Limb (tissue), 2 donors: ENCODE measurements around the gene ATP2B3.

Source experiments
- DNase-seq, 2 donors: peaks; one replicate each; pipeline ENCODE4 v3.0.0-alpha.2; 2016; ENCODE audit errors: extremely low spot score in 2 of 2

ATP2B3 gene

DNA sequence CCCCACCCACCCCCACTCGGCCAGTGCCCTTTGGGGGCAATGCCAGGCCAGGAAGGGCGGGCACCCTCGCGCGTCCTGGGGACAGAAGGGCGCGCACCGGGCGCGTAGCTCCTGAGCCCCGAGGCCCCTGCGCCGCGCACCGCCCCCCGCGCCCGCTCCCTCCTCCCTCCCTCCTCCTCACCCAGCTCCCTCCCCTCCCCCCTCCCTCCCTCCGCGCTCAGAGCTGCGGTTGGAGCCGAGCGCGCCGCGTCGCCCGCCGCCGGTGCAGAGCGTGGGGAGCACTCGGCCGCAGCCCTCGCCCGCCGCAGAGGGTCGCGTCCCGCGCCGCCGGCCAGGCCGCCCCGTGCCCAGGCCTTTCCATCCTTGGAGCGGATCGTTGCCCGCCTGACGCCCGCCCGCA, at the start of gene ATP2B3:
Gene ATP2B3 (plus strand): TSS at position 220 of the 400 bp plus-strand sequence. CDS start 18,606 bp downstream, outside the sequence.
- peak in 1 of 2 donors; percentile 52 for DNase-seq

DNA sequence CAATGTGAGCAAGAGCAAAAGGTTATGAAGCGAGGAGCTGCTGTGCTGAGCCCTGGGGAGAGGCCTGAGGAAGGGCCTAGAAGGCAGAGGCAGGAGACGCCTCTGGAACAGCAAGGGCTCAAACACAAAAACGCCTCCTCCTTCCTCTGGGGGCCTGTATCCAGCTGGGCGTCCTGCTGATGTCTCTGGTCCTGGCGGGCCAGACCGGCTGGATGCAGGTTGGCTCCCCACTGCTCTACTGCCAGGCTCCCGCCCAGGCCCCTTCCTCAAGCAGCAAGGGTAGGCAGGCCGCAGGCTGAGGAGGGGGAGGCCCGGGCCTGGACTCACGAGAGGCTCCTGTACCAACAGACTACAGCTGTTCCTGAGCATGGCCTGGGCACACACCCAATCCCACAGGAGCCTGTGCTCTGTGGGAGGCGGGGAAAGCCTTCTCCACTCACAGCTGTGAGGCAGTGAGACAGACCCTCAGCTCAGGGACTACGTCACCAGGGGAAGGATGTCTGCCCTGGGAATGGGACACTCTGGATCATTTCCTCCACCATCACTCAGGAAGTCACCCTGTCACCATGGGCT, 49.3 kb upstream of the ATP2B3 start:
- DNase-seq, result no peak

DNA sequence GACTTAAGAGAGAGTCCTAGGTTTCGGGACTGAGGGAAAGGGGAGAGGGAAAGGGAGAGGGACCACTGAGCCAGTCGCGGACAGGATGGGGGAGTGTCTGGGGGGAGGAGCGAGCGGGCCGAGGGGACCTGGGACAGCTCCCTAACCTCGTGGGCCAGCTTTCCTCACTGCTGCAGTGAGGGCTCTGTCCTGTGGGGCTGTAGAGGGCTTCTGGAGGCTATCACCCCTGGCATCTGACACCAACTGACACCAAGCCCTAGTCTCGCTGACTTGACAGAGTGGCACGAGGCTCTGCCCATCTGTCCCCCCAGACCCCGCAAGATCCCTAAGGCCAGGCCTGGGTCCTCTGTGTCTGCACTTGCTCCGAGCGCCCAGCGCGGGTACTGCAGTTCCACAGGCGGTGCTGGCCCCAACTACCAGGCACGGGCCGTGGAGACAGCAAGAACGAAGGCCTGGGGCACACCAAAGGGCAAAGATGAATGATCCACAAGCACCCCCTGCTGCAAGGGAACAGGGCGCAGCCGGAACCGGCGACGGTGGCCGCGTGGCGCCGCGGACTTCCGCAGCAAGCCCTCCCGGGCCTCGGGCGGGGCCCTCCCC, 47.5 kb upstream of the ATP2B3 start:
- DNase-seq, result peak in 1 of 2 donors; percentile 52

DNA sequence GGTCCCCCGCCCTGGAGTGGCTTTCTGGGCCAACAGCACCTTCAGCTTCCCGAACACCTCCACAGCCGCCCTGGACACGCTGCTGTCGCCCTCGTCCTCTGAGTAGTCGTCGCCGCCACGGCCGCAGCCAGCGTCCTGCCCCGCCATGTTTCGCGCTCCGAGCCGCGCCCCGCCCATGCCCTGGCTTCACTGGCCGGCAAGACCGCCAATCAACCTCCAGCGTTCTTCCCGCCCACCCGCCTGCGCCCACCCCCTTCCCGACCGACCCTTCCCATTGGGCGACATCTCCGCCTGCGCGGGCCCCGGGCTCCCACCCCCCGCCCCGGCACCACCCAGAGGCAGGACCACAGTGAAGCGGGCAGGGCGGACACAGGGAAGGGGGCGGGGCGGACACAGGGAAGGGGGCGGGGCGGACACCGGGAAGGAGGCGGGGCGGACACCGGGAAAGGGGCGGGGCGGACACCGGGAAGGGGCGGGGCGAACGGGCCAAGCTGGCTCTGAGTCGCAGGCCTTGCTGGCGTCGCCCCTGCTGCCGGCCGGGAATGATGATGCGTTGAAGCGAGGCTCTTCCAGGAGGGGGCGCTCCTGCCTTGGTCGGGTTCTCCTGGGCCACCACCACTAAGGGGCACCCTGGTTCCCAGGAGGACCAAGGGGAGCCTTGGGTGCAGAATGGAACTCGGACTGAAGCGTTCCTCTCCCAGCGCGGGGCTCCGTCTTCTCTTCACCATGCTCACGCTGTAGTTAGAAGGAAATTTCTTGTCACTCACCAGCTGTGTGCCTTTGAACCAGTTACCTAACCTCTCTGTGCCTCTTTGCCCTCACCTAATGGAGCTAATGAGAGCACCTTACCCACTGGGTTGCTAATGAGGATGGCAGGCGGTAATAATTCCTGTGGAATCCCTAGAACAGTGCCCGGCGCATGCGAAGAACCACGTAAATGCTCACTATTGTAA, 46.8 kb upstream of the ATP2B3 start, which contains the start of gene HAUS7:
Gene HAUS7 (minus strand): TSS at position 166 of the 953 bp plus-strand sequence. CDS start 19 bp downstream, at position 147.
- DNase-seq, result peak; percentile 80 to 95

DNA sequence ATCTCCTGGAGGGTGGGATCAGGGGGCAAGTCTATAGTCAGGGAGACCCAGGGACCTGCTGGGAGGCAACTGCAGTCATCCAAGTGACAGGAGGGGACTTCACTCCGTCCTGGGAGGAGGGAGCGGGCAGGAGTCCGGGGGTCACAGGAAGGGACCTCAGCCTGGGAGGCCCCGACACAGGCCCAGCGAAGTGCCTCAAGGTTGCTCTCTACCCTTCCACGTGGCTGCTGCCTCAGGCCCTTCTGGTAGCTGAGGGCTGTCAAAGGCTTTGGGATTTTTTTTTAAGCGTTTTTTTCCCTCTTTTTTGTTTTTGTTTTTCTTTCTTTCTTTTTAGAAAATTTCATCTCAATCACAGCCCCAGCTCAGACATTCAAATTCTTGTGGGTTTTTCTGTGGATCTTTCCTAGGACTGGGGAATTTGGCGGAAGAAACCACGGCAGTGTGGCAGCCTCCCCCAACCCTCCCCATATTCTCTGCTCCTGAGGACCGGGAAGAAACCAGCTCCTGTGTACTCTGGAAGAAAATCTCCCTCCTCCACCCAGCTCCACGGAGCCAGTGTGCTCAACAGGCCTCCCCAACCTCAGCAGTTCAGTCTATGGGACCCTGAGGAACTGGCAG, 45.7 kb upstream of the ATP2B3 start:
- DNase-seq, result no peak

DNA sequence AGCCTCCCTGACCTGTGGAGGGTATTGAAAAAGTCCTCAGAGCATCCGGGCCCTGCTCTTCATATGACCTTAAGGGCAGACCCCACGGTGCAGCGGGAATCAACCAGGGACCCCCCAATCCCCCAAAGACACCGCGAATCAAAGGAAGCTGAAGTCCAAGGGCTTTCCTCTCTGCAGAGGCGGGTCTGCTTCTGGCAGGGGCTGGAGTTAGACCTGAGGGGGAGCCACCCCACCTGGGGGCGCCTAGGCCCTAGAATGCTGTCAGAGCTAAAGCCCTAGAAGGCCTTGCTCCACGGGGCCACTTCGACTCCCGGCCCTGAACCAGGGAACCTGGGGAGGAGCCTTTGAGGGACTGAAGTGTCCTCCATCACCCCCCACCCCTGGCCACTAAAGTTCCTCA, 44.3 kb upstream of the ATP2B3 start:
- no peak for DNase-seq

DNA sequence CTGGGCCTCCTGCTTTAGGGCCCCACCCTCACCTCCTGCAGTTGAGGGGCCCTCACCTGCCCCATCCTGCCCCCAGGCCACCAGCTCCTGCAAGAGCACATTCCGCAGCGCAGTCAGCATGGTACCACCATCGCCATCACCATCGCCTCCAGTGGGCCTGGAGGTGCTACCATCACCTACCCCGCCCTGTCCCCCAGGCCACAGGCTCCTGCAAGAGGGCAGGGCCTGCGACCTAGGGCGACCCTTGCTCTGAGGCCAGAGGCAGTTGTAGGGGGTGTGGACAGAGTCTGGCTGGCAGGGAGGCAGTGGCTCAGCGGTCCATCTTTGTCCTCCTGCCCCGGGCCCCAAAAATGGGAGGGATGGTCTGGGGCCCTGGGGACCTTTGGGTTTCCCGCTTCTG, 43.2 kb upstream of the ATP2B3 start:
- no peak for DNase-seq

DNA sequence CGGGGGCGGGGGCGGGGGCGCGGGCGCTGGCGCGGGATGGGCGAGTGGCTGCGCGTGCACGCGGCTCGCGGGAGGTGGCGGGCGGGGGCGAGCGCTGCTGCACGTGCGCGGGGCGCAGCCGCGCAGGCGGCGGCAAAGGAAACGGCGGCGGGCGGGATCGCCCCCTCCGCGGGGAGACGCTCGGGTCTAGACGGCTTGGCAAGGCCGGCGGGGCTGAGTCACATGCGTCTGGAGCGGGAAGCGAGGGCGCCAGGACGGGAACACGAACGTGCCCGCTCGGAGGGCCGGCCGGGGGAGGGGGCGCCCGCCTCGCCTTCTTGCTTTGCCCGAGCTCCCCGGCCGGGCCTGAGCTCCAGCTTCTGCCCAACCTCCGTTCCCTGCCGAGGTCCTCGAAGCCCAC, 42.7 kb upstream of the ATP2B3 start:
- peak; percentile 50 to 83 for DNase-seq

DNA sequence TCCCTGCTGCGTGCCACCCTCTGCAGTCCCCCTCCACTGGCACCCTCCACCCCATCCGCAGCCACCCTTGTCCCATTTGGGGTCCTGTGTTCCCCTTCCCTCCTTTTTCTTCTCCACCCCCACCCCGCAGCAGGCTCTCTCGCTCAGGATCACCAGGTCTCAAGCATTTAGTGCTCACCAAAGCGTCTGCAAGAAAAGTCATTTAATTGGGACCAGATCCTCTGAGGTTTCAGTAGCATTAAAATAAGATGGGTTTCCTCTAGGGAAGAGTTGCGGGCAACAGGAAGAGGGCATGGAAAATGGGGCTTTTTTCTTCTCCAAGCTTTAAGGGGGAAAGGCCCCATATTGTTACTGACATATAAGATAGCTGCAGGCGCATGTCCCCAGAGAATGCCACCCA, 42.2 kb upstream of the ATP2B3 start:
- DNase-seq, result no peak

DNA sequence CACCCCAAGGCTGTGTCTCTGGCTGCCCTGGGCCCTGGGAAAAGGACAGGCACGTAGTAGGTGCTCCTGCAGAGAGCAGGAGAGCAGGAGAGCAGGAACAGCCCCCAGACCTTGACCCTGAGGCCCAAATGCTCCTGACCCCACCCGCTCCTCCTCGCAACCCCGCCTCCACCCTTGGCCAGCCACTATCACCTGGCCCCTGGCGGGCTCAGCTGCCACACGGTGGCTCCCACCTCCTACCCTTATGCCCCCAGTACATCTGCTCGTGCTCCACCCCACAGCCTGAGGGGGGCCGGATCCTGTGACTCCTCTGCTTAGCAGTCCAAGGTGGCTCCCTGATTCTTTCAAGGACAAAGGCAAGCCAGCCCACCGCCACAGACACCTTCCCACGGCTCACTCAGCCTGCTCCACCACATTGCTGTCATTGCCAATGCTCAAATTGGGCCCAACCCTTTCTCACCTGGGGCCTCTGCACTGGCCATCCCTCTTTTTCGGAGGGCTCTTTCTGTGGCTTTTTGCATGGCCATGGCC, 41.6 kb upstream of the ATP2B3 start:
- DNase-seq, result no peak

DNA sequence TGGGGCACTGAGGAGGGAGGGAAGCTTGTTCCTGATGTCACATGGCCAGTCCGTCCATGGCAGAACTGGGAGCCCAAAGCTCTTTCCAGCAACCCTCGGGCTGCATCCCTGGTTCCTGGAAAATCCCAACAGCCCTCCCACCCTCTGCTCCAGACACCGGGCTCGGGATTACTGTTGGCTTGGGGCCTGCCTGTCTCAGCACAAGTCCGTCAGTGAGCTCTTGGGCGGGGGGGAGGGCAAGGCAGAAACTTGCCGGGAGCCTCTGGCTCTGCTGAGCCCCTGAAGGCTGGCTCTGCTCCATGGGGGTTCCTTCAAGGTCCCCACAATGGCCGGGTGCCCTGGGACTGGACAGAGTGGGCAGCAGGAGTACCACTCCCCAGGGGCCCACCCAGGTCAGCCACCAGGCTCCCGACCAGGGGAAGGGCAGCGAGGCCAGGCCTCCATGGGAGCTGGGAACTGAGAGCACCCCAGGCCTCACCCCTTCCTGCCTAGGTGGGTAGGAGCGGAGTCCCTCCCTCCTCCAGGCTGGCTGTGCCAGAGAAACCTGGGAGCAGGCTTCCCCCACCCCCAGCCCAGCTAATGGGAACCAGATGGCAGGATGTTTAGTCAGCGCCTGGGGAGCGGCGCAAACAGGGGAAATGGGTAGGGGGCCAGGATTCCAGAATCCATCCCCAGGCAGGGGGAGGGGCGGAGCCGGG, 40.6 kb upstream of the ATP2B3 start:
- DNase-seq, result peak in 1 of 2 donors; percentile 79

DNA sequence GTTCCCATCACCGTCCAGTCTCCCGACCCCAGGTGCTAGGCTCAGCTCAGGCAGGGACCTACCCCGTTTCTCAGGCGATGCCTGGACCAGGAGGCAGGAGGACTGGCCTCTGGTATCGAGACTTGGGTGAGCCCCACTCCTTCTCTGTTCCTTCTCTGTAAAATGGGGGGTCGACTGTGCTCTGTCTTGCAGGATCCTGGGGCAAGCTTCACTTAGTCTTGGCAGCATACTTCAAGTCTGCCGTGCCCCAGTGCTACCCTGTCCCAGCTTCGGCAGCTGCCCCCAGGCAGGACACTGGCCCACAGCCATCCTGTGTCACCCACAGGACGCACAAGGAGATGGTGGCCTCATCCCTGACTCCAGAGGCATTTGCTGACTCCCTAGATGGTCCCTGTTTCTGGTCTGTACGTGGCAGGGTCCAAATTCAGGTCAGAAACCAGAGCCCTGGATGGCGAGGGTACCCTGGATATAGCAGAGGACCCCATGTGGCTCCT, 40.0 kb upstream of the ATP2B3 start:
- DNase-seq, result no peak

DNA sequence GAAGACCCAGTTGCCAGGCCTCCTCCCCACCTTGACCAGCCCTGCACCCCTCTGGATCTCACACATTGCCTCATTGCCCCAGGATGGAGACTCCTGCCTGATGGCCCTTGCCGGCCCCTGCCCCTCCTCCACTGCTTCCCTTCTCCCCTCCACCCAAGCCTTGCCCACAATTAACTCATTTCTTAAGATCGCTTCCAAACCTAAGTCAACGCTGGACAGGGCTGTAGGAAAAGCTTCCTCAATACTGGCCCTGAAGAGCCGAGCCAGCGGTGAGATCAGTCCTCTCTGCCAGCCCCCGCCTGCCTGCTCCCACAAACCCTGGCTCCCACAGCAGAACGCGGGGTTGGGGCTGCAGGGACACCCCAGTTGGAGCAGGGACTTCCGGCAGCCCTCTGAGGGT, 39.5 kb upstream of the ATP2B3 start:
- DNase-seq, result no peak

DNA sequence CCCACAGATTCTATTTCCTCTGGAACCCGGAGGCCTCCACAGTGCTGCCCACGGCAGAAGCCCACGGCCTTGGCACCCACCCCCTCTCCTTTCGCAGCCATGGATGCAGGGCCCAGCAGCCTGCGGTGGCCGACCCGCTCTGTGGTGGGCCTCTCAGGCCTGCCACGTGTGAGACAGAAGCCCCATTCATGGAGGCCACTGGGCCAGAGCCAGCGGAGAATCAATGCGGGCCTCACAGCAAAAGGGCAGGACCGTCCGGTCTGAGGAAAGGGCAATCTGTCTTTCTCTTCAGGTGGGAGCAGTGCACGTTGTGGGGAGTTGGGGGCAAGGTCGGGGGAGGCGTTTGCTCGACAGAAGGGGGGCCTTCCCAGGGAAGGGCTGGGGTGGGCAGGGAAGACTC, 38.7 kb upstream of the ATP2B3 start:
- DNase-seq, result peak in 1 of 2 donors; percentile 55

DNA sequence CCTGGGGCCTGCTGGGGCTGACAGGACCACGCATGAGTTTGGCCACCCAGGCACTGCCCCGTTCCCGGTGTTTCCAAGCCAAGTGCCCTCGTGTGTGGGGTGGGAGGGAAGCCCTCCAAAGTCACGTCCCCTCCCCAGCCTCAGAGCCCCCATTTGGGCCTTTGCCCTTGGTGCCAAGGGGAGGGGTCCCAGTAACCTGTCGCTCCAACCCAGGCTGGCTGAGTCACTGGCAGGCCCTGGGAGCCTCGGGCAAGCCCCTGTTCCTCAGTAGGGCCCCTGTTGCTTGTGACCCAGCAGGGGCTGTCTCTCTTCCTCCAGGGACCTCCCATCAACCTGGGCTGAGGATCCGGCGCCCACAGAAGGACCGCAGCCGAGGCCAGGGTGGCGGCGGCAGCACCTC, 36.4 kb upstream of the ATP2B3 start:
- DNase-seq, result no peak

DNA sequence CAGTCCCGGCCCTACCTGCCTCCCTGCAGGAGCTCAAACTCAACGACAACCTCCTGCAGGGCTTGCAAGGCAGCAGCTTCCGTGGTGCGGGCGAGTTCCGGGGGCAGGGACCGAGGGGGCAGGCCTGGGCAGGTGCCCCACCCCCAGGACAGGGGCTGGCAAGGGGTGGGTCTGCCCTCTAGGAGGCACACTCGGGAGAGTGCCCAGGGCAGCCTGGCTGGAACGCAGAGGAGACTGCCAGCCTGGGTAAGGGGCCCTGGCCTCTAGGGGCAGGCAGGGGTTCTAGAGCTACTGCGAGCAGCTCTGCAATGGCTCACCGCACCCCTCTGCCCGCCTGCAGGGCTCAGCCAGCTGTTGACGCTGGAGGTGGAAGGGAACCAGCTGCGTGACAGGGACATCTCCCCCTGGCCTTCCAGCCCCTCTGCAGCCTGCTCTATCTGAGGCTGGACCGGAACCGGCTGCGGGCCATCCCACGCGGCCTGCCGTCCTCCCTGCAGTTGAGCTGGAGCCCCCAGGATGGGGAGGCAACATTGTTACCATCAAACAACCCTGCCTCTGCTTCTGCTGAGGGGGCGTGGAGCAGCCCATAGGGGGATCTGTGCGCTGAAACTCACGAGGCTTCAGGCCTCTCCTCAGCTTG, 34.9 kb upstream of the ATP2B3 start:
- DNase-seq, result no peak

DNA sequence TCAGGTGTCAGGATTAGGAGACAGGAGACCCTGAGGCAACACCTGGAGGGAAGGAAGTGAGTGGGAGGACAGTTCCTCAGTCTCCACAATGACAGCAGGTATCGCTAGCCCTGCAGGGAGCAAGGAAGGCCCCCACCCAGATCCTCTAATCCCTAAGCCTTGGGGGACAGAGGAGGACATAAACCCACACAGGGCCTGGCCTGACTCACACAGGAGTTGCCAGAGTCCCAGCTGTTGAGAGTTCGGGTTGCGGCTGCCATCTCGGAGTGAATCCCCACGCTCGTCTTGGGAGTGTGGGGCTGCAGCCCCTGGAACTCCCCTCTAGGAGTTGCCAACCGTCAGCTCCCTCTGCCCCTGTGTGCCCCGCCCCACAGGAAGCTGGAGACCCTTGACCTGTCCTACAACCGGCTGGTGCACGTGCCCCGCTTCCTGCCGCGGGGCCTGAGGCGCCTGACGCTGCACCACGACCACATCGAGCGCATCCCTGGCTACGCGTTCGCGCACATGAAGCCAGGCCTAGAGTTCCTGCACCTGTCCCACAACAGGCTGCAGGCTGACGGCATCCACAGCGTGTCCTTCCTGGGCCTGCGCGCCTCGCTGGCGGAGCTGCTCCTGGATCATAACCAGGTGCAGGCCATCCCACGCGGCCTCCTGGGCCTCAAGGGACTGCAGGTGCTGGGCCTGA, 31.9 kb upstream of the ATP2B3 start:
- DNase-seq, result no peak

DNA sequence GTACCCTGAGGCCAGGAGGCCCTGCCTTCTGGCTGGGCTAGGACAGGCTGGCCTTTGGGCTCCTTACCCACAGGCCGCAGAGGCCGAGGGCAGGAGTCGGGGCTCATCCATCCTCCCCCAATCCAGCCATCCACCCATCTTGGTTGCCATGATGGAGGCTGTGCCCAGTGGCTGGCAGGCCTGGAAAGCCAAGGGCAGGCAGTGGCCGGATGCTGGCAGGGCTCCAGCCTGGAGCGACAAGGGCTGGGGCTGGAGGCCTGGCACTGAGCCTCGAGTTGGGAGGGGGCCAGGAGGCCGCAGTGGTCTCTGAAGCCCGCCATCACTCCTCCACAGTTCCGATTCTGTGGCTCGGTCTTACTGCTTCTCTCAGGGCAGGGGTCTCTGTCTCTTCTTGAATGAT, 31.3 kb upstream of the ATP2B3 start:
- no peak for DNase-seq

DNA sequence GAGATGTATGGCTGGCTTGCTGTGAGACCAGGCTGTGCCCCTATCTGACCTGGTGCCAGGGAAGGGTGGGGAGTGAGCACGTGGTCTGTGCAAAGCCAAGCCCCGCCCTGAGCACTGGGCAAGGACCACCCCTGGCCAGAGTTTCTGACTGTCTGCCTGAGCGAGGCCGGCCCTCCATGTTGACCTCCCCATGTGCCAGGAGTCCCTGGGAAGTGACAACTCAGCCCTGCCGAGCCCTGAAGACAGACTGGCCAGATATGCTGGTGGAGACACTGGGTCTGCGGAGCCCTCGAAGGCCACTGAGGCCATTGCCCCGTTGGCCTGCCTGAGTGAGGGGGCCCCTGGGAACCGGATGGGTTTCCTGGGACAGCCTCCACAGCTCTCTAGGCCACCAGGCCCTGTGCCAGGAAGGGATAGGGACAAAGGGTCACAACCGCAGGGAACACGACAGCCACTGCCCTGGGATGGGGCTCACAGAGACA, 29.8 kb upstream of the ATP2B3 start:
- no peak for DNase-seq
